GM23338 (cell line): ENCODE measurements around the gene TMEM185B. TPM values are rescaled to one million over a fixed set of nuclear protein-coding genes. Genes with fewer than 3 reads are reported as not detected.

Experiments
- ATAC-seq: fragments of 200-7000 bp; cut with Tn5 transposase; 3 replicates; pipeline ENCODE4 v1.9.1; 2020
- DNase-seq: peaks from one replicate; pipeline ENCODE4 v3.0.0-alpha.2; 2015; ENCODE audit warnings: low spot score
- H2AFZ ChIP-seq: fragments of 200-600 bp; sonication (generic); 2 replicates; pipeline ENCODE4 v1.8.0; 2016; ENCODE audit warnings: antibody characterized with exemption, mild to moderate bottlenecking, moderate library complexity
- H3F3A ChIP-seq: fragments of 200-600 bp; sonication (generic); replicated peaks from 2 replicates; pipeline ENCODE4 v1.8.0; 2017; ENCODE audit warnings: antibody characterized with exemption, mixed run types, low read depth
- H3K27ac ChIP-seq: fragments of 200-600 bp; sonication (generic); 2 replicates; pipeline ENCODE4 v1.6.1; 2016; ENCODE audit warnings: low read depth
- H3K27me3 ChIP-seq: fragments of 200-600 bp; sonication (generic); 2 replicates; pipeline ENCODE4 v1.8.0; 2016; ENCODE audit warnings: mild to moderate bottlenecking, mixed run types, moderate library complexity; ENCODE audit not compliant: insufficient read depth
- H3K36me3 ChIP-seq: fragments of 200-600 bp; sonication (generic); 2 replicates; pipeline ENCODE4 v1.8.0; 2016; ENCODE audit warnings: mild to moderate bottlenecking; ENCODE audit not compliant: insufficient read depth
- H3K4me1 ChIP-seq: fragments of 200-600 bp; sonication (generic); 2 replicates; pipeline ENCODE4 v1.8.0; 2016; ENCODE audit warnings: mild to moderate bottlenecking, moderate library complexity; ENCODE audit not compliant: insufficient read depth
- H3K4me2 ChIP-seq: fragments of 200-600 bp; sonication (generic); 2 replicates; pipeline ENCODE4 v1.7.1; 2017; ENCODE audit warnings: mixed run types
- H3K4me3 ChIP-seq: fragments of 200-600 bp; sonication (generic); 2 replicates; pipeline ENCODE4 v1.6.1; 2016; ENCODE audit warnings: mixed run types
- H3K79me2 ChIP-seq: fragments of 200-600 bp; sonication (generic); replicated peaks from 2 replicates; pipeline ENCODE4 v1.8.0; 2017; ENCODE audit warnings: mild to moderate bottlenecking; ENCODE audit not compliant: insufficient read depth
- H3K9me2 ChIP-seq: fragments of 200-600 bp; sonication (generic); 2 replicates; pipeline ENCODE4 v1.8.0; 2017; ENCODE audit not compliant: insufficient read depth
- H4K20me1 ChIP-seq: fragments of 200-600 bp; sonication (generic); replicated peaks from 2 replicates; pipeline ENCODE4 v1.8.0; 2017; ENCODE audit warnings: mild to moderate bottlenecking; ENCODE audit not compliant: insufficient read depth
- H3K27ac Mint-ChIP-seq: 2 replicates; pipeline ENCODE4 v1.8.0; 2020; ENCODE audit warnings: inconsistent platforms, mild to moderate bottlenecking, moderate library complexity, mixed read lengths
- H3K27me3 Mint-ChIP-seq: 3 replicates; pipeline ENCODE4 v1.8.0; 2022; ENCODE audit warnings: low read depth, mild to moderate bottlenecking, moderate library complexity, mixed read lengths, inconsistent platforms; ENCODE audit not compliant: insufficient read depth, poor library complexity
- H3K36me3 Mint-ChIP-seq: 3 replicates; pipeline ENCODE4 v1.8.0; 2021; ENCODE audit warnings: low read depth, mild to moderate bottlenecking, inconsistent platforms, moderate library complexity, mixed read lengths
- H3K4me1 Mint-ChIP-seq: 3 replicates; pipeline ENCODE4 v1.8.0; 2020; ENCODE audit warnings: mild to moderate bottlenecking, inconsistent platforms, mixed read lengths
- H3K4me3 Mint-ChIP-seq: 3 replicates; pipeline ENCODE4 v1.8.0; 2021; ENCODE audit warnings: moderate library complexity, mild to moderate bottlenecking, inconsistent platforms, mixed read lengths
- H3K9me3 Mint-ChIP-seq: 3 replicates; pipeline ENCODE4 v1.8.0; 2020; ENCODE audit warnings: moderate library complexity, mild to moderate bottlenecking, inconsistent platforms, mixed read lengths
- CREB1 ChIP-seq: fragments of 250-450 bp; sonication (Bioruptor Pico); IDR thresholded peaks from 2 replicates; pipeline ENCODE4 v1.5.0; 2020; ENCODE audit warnings: low read depth, mild to moderate bottlenecking, moderate library complexity
- EZH2 ChIP-seq: fragments of 200-600 bp; sonication (generic); IDR thresholded peaks from one replicate; pipeline ENCODE4 v1.8.0; 2017; ENCODE audit warnings: antibody characterized with exemption, mild to moderate bottlenecking, low read depth; ENCODE audit not compliant: unreplicated experiment
- EZH2phosphoT487 ChIP-seq: fragments of 200-600 bp; sonication (generic); IDR thresholded peaks from one replicate; pipeline ENCODE4 v1.8.1; 2018; ENCODE audit warnings: antibody characterized with exemption; ENCODE audit not compliant: unreplicated experiment
- JUNB ChIP-seq: IDR thresholded peaks from one replicate; pipeline ENCODE4 v1.6.1; 2016; ENCODE audit warnings: antibody characterized with exemption; ENCODE audit not compliant: unreplicated experiment
- NANOG ChIP-seq: IDR thresholded peaks from 2 replicates; pipeline ENCODE4 v1.6.1; 2016; ENCODE audit warnings: antibody characterized with exemption, borderline replicate concordance
- POLR2AphosphoS5 ChIP-seq: IDR thresholded peaks from 2 replicates; pipeline ENCODE4 v1.6.1; 2016; ENCODE audit warnings: antibody characterized with exemption, low read depth
- REST ChIP-seq: IDR thresholded peaks from one replicate; pipeline ENCODE4 v1.6.1; 2018; ENCODE audit warnings: antibody characterized with exemption; ENCODE audit not compliant: unreplicated experiment
- STAT1 ChIP-seq: IDR thresholded peaks from one replicate; pipeline ENCODE4 v1.6.1; 2016; ENCODE audit warnings: antibody characterized with exemption; ENCODE audit not compliant: unreplicated experiment
- ZNF114 ChIP-seq: fragments of 250-450 bp; sonication (Bioruptor Pico); IDR thresholded peaks from 2 replicates; pipeline ENCODE4 v1.5.0; 2020; ENCODE audit warnings: mild to moderate bottlenecking, moderate library complexity
- ZNF331 ChIP-seq: fragments of 250-450 bp; sonication (Bioruptor Pico); IDR thresholded peaks from 2 replicates; pipeline ENCODE4 v1.5.0; 2020; ENCODE audit warnings: low read depth, mild to moderate bottlenecking, moderate library complexity
- polyA plus RNA-seq: library from polyadenylated mRNA; unstranded; fragments of >200 nt; fragmentation: Nextera tagmentation; extraction: Ambion mirVana; gene quantifications from 2 replicates; pipeline ENCODE4 v1.2.1, GENCODE V29; 2016
- total RNA-seq: library from RNA; depleted of rRNA; stranded (reverse); fragments of >200 nt; shearing (Covaris generic); gene quantifications from 2 replicates; pipeline ENCODE4 v1.2.3, GENCODE V29; 2014
- TF ChIP-seq, protein P1 (sequence below): IDR thresholded peaks from 2 replicates; pipeline ENCODE4 v1.6.1; 2016; ENCODE audit warnings: antibody characterized with exemption
- TF ChIP-seq, protein P2 (sequence below): fragments of 250-450 bp; sonication (Bioruptor Pico); IDR thresholded peaks from 2 replicates; pipeline ENCODE4 v1.5.0; 2020; ENCODE audit warnings: mild to moderate bottlenecking, moderate library complexity
- TF ChIP-seq, protein P3 (sequence below), 2 experiments: fragments of 200-600 bp in 1 of 2; sonication (generic) in 1 of 2; conservative IDR thresholded peaks; 2 replicates each; pipeline versions ENCODE4 v1.5.1 to v1.6.1; 2016 to 2017; ENCODE audit warnings: antibody characterized with exemption in 2 of 2, low read depth in 2 of 2, mild to moderate bottlenecking in 2 of 2, moderate library complexity in 1 of 2

TMEM185B gene
- total and polyA plus RNA-seq, 2 experiments from 2014 or later, result 3.9 to 24.4 TPM

GRCh38 chr2:120251078-120251477 is 27.9 kb upstream of the TMEM185B start:
- TF ChIP-seq ZNF331, result no peak
- no peak for TF ChIP-seq REST
- TF ChIP-seq, protein P1, sequence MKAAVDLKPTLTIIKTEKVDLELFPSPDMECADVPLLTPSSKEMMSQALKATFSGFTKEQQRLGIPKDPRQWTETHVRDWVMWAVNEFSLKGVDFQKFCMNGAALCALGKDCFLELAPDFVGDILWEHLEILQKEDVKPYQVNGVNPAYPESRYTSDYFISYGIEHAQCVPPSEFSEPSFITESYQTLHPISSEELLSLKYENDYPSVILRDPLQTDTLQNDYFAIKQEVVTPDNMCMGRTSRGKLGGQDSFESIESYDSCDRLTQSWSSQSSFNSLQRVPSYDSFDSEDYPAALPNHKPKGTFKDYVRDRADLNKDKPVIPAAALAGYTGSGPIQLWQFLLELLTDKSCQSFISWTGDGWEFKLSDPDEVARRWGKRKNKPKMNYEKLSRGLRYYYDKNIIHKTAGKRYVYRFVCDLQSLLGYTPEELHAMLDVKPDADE, result no peak
- TF ChIP-seq, protein P2, sequence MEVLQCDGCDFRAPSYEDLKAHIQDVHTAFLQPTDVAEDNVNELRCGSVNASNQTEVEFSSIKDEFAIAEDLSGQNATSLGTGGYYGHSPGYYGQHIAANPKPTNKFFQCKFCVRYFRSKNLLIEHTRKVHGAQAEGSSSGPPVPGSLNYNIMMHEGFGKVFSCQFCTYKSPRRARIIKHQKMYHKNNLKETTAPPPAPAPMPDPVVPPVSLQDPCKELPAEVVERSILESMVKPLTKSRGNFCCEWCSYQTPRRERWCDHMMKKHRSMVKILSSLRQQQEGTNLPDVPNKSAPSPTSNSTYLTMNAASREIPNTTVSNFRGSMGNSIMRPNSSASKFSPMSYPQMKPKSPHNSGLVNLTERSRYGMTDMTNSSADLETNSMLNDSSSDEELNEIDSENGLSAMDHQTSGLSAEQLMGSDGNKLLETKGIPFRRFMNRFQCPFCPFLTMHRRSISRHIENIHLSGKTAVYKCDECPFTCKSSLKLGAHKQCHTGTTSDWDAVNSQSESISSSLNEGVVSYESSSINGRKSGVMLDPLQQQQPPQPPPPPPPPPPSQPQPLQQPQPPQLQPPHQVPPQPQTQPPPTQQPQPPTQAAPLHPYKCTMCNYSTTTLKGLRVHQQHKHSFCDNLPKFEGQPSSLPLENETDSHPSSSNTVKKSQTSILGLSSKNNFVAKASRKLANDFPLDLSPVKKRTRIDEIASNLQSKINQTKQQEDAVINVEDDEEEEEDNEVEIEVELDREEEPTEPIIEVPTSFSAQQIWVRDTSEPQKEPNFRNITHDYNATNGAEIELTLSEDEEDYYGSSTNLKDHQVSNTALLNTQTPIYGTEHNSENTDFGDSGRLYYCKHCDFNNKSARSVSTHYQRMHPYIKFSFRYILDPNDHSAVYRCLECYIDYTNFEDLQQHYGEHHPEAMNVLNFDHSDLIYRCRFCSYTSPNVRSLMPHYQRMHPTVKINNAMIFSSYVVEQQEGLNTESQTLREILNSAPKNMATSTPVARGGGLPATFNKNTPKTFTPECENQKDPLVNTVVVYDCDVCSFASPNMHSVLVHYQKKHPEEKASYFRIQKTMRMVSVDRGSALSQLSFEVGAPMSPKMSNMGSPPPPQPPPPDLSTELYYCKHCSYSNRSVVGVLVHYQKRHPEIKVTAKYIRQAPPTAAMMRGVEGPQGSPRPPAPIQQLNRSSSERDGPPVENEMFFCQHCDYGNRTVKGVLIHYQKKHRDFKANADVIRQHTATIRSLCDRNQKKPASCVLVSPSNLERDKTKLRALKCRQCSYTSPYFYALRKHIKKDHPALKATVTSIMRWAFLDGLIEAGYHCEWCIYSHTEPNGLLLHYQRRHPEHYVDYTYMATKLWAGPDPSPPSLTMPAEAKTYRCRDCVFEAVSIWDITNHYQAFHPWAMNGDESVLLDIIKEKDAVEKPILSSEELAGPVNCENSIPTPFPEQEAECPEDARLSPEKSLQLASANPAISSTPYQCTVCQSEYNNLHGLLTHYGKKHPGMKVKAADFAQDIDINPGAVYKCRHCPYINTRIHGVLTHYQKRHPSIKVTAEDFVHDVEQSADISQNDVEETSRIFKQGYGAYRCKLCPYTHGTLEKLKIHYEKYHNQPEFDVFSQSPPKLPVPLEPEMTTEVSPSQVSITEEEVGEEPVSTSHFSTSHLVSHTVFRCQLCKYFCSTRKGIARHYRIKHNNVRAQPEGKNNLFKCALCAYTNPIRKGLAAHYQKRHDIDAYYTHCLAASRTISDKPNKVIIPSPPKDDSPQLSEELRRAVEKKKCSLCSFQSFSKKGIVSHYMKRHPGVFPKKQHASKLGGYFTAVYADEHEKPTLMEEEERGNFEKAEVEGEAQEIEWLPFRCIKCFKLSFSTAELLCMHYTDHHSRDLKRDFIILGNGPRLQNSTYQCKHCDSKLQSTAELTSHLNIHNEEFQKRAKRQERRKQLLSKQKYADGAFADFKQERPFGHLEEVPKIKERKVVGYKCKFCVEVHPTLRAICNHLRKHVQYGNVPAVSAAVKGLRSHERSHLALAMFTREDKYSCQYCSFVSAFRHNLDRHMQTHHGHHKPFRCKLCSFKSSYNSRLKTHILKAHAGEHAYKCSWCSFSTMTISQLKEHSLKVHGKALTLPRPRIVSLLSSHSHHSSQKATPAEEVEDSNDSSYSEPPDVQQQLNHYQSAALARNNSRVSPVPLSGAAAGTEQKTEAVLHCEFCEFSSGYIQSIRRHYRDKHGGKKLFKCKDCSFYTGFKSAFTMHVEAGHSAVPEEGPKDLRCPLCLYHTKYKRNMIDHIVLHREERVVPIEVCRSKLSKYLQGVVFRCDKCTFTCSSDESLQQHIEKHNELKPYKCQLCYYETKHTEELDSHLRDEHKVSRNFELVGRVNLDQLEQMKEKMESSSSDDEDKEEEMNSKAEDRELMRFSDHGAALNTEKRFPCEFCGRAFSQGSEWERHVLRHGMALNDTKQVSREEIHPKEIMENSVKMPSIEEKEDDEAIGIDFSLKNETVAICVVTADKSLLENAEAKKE, result no peak
- no peak for TF ChIP-seq CREB1 (CRISPR knock-in tag)
- TF ChIP-seq, protein P3, sequence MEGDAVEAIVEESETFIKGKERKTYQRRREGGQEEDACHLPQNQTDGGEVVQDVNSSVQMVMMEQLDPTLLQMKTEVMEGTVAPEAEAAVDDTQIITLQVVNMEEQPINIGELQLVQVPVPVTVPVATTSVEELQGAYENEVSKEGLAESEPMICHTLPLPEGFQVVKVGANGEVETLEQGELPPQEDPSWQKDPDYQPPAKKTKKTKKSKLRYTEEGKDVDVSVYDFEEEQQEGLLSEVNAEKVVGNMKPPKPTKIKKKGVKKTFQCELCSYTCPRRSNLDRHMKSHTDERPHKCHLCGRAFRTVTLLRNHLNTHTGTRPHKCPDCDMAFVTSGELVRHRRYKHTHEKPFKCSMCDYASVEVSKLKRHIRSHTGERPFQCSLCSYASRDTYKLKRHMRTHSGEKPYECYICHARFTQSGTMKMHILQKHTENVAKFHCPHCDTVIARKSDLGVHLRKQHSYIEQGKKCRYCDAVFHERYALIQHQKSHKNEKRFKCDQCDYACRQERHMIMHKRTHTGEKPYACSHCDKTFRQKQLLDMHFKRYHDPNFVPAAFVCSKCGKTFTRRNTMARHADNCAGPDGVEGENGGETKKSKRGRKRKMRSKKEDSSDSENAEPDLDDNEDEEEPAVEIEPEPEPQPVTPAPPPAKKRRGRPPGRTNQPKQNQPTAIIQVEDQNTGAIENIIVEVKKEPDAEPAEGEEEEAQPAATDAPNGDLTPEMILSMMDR (conservative IDR thresholded peaks at IDR 0.05; ENCODE audit: low read depth in 2 of 2), result no peak
- TF ChIP-seq EZH2phosphoT487, result no peak
- TF ChIP-seq POLR2AphosphoS5, result no peak
- TF ChIP-seq EZH2, result no peak
- TF ChIP-seq STAT1, result no peak
- TF ChIP-seq JUNB, result no peak
- TF ChIP-seq NANOG, result no peak
- no peak for TF ChIP-seq ZNF114 (CRISPR knock-in tag)
- Histone ChIP-seq H4K20me1 (peaks cover 4% of the 10 kb centered on the region), H3K79me2 (peaks cover 12% of the 10 kb centered on the region; the same call in 1 of the 2 replicates), H2AFZ (no peak overlapping the region), H3K36me3 (no peaks in the 10 kb centered on the region), H3K27me3 (peaks cover 55% of the 10 kb centered on the region), H3F3A (peaks cover 13% of the 10 kb centered on the region; the same call in 1 of the 2 replicates), H3K27ac (no peak overlapping the region), H3K4me2 (no peak overlapping the region), H3K4me1 (peaks cover 20% of the 10 kb centered on the region), H3K4me3 (no peak overlapping the region), H3K9me2 (no peaks in the 10 kb centered on the region)
- no peak overlapping the region for H3K27ac Mint-ChIP-seq
- no peaks in the 10 kb centered on the region for H3K36me3 Mint-ChIP-seq
- H3K9me3 Mint-ChIP-seq, result no peaks in the 10 kb centered on the region
- DNase-seq, result no peak
- ATAC-seq, result no peak
- H3K27me3 Mint-ChIP-seq, result peaks cover 41% of the 10 kb centered on the region
- no peak overlapping the region for H3K4me3 Mint-ChIP-seq
- H3K4me1 Mint-ChIP-seq, result peaks cover 39% of the 10 kb centered on the region
